ENCODE data around the gene LARP1.

DNA sequence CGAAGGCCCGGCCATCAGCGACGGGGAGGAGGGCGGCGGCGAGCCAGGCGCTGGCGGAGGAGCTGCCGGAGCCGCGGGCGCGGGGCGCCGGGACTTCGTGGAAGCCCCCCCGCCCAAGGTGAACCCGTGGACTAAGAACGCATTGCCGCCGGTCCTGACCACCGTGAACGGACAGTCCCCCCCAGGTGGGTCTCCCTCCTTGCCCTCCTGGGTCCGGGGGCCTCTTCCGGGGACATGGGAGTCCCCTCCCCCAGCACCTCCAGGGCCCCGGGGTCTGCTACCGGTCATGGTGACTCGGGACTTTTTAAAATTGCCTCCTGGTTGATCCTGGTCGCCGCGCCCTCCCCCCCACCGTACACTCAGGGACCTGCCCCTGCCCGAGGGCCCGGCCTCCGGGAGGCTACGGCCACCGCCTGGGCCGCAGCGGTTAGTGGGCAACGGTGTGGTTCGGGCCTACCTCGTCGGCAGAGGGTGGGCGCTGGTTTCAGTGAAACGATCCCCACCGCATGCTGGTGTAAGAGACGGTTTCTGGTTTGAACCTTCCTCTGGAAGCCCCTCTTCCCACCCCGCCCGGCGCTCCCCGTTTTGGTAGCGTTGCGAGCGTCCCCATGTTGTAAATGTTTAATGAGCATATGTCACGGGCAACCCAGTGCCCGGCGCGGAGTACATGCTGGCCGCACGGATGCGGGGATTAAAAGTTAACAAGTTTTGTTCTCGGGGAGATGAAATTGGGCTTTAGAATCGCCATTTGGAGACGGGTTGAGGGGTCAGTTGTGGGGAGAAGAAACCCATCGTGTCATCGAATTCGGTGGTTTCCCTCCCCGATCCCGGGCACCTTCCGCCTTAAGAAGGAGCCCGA is 1.1 kb downstream of the LARP1 start:
- TF ChIP-seq EZH2 (IDR thresholded peaks at IDR 0.05; ENCODE audit: low read length, unreplicated experiment): no peak
- TF ChIP-seq, protein P1, sequence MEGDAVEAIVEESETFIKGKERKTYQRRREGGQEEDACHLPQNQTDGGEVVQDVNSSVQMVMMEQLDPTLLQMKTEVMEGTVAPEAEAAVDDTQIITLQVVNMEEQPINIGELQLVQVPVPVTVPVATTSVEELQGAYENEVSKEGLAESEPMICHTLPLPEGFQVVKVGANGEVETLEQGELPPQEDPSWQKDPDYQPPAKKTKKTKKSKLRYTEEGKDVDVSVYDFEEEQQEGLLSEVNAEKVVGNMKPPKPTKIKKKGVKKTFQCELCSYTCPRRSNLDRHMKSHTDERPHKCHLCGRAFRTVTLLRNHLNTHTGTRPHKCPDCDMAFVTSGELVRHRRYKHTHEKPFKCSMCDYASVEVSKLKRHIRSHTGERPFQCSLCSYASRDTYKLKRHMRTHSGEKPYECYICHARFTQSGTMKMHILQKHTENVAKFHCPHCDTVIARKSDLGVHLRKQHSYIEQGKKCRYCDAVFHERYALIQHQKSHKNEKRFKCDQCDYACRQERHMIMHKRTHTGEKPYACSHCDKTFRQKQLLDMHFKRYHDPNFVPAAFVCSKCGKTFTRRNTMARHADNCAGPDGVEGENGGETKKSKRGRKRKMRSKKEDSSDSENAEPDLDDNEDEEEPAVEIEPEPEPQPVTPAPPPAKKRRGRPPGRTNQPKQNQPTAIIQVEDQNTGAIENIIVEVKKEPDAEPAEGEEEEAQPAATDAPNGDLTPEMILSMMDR (conservative IDR thresholded peaks at IDR 0.05; ENCODE audit: low read depth, low read length): no peak
